Panc1 (cell line): Measurements from ENCODE around the gene PLCG2.

ENCODE experiments used
- CTCF ChIP-seq: fragments of 450-650 bp; IDR thresholded peaks from 2 replicates; pipeline ENCODE4 v1.5.1; 2017; ENCODE audit warnings: mild to moderate bottlenecking
- REST ChIP-seq, 2 experiments: IDR thresholded peaks; 2 replicates each; pipeline ENCODE4 v1.6.1; 2011 to 2012; ENCODE audit warnings: low read depth in 2 of 2, control low read depth in 1 of 2, low read length in 1 of 2, mild to moderate bottlenecking in 1 of 2, moderate library complexity in 1 of 2; ENCODE audit not compliant: insufficient read depth in 1 of 2

- TF ChIP-seq CTCF (no peak), REST (IDR thresholded peaks at IDR 0.05; ENCODE audit: insufficient read depth in 1 of 2, low read depth in 2 of 2, low read length in 1 of 2) (no peak)
These were observed 52.6 kb downstream of the PLCG2 start for GRCh38 chr16:81831722-81832126.
